Astrocyte of the cerebellum (primary cell): ENCODE results near the gene VCL.
A peak's percentile ranks its signal among the peaks of the same experiment; 100 is the strongest.

Source experiments
- DNase-seq: peaks from one replicate; pipeline ENCODE4 v3.0.0-alpha.2; 2011; ENCODE audit warnings: low read depth
- H3K4me3 ChIP-seq: 2 replicates; pipeline ENCODE4 v1.5.1; 2011; ENCODE audit warnings: mild to moderate bottlenecking, low read depth, low read length, moderate library complexity
- CTCF ChIP-seq: IDR thresholded peaks from 2 replicates; pipeline ENCODE4 v1.5.1; 2012; ENCODE audit warnings: low read length, low read depth, moderate library complexity, mild to moderate bottlenecking; ENCODE audit errors: missing control alignments
- in situ Hi-C: cut with HindIII; loops from 2 replicates; pipeline ENCODE4 v1.10.0; 2017; ENCODE audit warnings: low sequenced_read_pairs

Gene VCL

GRCh38 chr10:74035303-74035702, 37.4 kb downstream of the VCL start:
- in situ Hi-C loops: no loop called here
- DNase-seq: no peak
- TF ChIP-seq CTCF: peak; percentile 29
- no peak overlapping the region for H3K4me3 ChIP-seq

GRCh38 chr10:74036474-74036873, 38.6 kb downstream of the VCL start:
- DNase-seq: no peak
- no peak for TF ChIP-seq CTCF
- in situ Hi-C loops: no loop called here
- no peak overlapping the region for H3K4me3 ChIP-seq

- DNase-seq: no peak
- TF ChIP-seq CTCF: no peak
- in situ Hi-C loops: no loop called here
- H3K4me3 ChIP-seq: no peak overlapping the region
Observed at GRCh38 chr10:74039561-74040145, 41.7 kb downstream of the VCL start.

GRCh38 chr10:74040200-74041126, 42.5 kb downstream of the VCL start:
- DNase-seq: no peak
- in situ Hi-C loops: no loop called here
- no peak for TF ChIP-seq CTCF
- no peak overlapping the region for H3K4me3 ChIP-seq

GRCh38 chr10:74044419-74044818, 46.5 kb downstream of the VCL start:
- DNase-seq: no peak
- in situ Hi-C loops: no loop called here
- H3K4me3 ChIP-seq: no peak overlapping the region
- TF ChIP-seq CTCF: no peak

GRCh38 chr10:74047304-74047703, 49.4 kb downstream of the VCL start:
- no peak for TF ChIP-seq CTCF
- in situ Hi-C loops: no loop called here
- H3K4me3 ChIP-seq: no peak overlapping the region
- DNase-seq: no peak
